HG03060 (cell line): ENCODE data around the gene TTC1.
"Not testable (repeated sequence)": the region's sequence is repeated elsewhere in the genome, so short reads cannot be mapped to it uniquely, and the experiment has no call there.

Experiments
- ATAC-seq: cut with Tn5 transposase; IDR thresholded peaks from one replicate; pipeline ENCODE4 v1.9.1; 2021; ENCODE audit warnings: low read depth, moderate number of reproducible peaks; ENCODE audit not compliant: unreplicated experiment

TTC1 gene

DNA sequence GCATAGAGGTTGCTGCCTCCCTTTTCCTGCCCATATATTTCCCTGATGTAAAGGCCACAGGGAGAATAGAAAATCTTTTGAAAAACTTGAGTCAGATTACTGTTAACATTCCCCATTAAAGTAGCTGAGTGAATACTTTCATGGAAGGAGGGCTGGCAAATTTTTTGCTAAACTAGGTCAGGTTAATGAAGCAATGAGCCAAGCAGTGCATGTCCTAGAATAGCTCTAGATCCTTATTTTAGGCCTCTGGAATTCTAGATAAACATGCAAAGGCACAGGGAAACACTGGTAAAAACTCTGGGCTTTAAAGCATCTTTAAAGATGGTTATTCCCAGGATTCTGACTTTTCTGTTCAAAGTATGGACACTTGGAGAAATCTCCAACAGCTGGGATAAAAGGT, 27.9 kb downstream of the TTC1 start:
- ATAC-seq = no peak

DNA sequence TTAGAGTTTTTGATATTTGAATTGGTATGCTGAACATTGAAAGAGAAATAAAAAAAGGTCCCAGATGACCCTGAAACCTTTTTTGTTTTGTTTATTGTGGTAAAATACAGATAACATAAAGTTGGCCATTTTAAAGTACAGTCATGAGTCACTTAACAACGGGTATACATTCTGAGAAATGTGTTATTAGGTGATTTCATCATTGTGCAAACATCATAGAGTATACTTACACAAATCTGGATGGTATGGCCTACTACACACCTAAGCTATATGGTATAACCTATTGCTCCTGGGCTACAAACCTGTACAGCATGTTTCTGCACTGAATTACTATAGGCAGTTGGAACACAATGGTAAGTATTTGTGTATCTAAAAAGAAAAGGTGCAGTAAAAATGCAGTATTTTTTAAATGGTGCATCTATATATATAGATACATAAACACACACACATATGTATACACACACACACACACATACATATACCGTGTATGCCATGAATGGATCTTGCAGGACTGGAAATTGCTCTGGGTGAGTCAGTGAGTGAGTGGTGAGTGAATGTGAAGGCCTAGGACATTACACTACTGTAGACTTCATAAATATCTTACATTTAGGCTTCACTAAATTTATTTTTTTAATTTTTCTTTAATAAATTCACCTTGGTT, 31.0 kb downstream of the TTC1 start:
- ATAC-seq = no peak

DNA sequence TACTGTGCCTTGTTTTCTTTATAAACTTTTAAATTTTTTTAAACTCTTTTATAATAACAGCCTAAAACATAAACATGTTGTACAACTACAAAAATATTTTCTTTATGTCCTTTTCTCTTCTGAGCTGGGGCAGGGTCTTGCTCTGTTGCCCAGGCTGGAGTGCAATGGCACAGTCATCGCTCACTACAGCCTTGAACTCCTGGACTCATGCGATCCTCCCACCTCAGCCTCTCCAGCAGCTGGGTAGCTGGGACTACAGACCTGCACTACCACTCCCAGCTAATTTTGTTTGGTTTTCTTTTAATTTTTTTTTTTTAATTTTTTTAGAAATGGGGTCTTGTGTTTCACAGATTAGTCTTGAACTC, 31.5 kb downstream of the TTC1 start:
- ATAC-seq = no peak

DNA sequence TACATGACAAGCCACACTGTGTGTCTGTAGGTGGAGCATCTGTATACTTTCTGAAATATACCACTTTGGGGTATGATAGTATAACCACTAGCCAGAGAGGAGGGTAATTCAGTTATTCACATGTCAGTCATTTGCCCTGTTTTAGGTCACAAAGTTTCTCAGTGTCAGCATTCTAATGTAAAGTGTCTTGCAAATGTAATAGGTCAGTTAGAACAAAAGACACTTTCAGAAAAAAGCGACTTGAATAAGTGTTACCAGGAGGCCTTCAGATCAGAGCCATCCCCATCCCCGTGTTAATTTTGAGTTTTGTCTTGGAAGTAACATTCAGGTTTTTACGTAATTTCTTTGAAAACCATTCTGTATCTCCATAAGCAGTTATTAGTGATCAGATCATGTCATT, 33.7 kb downstream of the TTC1 start:
- no peak for ATAC-seq

- no peak for ATAC-seq
These were observed 35.5 kb downstream of the TTC1 start for GRCh38 chr5:160044391-160044804.

DNA sequence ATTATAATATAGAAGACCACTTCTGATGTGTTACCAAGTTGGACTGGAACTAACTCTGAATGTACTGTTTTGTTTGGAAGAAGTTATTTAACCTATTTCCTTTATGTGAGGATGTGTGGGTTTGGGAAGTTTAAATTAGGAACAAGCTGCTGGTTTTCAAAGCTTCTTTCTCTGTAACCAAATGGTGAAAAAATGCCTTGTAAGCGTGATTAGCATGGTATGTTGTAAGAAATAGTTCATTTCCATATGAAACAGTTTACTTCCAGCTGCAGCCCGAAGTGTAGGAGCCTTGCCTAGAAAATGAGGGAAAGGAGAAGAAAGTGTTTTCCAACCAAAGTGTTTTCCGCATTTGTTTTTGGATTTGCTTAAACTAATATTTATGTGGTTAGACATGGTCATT, 36.0 kb downstream of the TTC1 start:
- no peak for ATAC-seq

DNA sequence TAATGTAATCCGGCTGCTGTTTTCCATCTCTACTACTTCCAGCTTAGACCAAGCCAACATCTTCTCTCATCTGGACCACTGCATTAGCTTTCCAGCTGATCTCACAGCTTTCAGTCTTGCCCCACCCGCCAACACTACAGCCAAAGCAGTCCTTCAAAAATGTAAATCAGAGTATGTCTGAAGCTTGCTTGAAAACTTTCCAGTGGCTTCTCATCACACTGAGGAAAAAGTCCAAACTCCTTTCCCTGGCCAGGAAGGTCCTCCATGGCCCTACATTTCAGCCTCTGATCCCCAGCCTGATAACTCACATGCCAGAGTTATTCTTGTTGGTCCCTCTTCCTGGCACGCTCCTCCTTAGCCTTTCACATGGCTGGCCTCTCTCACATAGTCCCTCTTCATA, 38.5 kb downstream of the TTC1 start:
- ATAC-seq = no peak

DNA sequence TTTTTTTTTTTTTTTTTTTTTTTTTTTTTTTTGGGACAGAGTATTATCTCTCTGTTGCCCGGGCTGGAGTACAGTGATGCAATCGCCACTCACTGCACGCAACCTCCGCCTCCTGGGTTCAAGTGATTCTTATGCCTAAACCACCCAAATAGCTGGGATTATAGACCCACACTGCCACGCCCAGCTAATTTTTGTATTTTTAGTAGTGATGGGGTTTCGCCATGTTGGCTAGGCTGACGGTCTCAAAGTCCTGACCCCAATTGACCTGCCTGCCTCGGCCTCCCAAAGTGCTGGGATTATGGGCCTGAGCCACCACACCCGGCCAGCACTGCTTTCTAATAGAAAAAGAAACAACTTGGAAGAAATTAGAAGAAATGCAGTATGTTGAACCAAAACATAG, 39.2 kb downstream of the TTC1 start:
- no peak for ATAC-seq

- ATAC-seq = no peak
These were observed 40.2 kb downstream of the TTC1 start for GRCh38 chr5:160049099-160049498.

DNA sequence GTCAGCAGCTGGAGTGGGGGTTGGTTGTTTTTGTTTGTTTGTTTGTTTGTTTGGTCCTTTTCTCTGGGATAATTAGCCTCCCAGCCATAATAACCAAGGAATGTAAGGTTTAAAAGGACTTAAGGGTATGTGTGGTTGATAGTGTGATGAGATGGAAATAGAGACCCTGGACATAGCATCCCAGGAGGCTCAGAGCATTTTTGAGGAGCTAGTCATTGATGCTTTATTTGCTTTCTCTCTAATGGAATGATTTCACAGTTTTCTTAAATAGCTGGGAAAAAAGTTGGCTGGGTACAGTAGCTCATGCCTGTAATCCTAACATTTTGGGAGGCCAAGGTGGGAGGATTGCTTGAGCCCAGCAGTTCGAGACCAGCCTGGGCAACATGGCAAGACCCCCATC, 45.1 kb downstream of the TTC1 start:
- ATAC-seq = no peak

GRCh38 chr5:160054831-160055230, 45.9 kb downstream of the TTC1 start:
- ATAC-seq = no peak

GRCh38 chr5:160057256-160057655, 48.3 kb downstream of the TTC1 start:
- no peak for ATAC-seq

DNA sequence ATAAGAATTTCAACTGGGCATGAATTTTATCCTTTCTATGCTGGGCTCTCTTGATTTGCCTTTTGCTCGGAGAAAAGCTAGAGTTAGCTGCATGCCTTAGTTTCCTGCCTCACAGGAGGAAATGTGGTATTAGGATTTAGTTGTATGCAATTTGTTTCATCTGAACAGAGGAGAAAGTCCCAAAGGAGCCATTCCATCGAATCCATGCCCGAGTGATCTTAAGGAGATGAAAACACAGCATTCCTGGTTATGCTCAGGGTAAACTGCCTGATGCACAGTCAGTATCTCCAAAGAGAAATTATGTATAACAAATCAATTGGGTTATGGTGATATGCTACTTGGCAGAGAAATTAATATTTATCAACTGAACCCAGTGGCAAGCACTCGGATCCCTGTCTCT, 51.1 kb downstream of the TTC1 start:
- ATAC-seq = no peak

GRCh38 chr5:160061770-160062169, 52.8 kb downstream of the TTC1 start:
- ATAC-seq = no peak

GRCh38 chr5:160064417-160064810, 55.5 kb downstream of the TTC1 start:
- no peak for ATAC-seq

- ATAC-seq = no peak
These were observed 56.2 kb downstream of the TTC1 start for GRCh38 chr5:160064995-160065614.

GRCh38 chr5:160069120-160069519, 60.2 kb downstream of the TTC1 start:
- ATAC-seq = not testable (repeated sequence)

- no peak for ATAC-seq
These were observed 62.6 kb downstream of the TTC1 start for GRCh38 chr5:160071516-160071915.

DNA sequence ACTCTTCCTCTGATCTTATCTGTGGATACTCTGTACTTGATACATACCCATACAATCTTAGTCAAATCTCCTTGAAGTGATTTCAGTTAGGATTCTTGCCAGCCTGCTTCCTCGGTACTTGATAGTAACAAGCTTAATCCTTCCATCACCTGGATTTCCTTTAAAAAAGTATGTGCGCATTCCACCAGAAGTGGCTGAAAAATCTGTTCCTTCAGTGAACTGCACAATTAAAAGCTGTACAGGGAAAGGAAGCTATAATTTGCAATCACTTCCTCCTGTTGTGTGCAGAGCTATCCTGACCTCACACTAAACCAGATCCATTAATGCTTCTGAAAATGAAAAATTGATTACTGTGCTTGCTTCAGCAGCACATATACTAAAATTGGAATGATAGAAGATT, 63.0 kb downstream of the TTC1 start:
- ATAC-seq = no peak

DNA sequence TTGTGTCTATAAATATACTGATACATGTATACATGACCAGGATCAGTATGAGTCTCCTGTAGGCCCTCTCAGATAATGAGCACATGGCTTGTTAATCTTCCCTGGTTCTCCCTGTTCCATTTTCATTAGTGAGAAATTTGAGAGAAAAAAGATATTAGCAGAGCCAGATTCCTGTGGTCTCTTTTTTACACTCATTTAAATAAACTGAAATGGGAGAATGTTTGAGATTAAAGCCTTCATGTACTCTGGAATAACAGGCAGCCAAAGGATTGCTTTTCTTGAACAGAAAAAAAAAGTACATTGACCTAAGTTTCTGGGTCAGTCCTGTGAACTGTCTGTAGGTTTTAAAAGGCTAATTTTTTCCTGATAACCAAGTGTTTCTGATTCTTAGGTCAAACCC, 66.1 kb downstream of the TTC1 start:
- ATAC-seq = no peak

GRCh38 chr5:160076997-160077396, 68.1 kb downstream of the TTC1 start:
- ATAC-seq = no peak

DNA sequence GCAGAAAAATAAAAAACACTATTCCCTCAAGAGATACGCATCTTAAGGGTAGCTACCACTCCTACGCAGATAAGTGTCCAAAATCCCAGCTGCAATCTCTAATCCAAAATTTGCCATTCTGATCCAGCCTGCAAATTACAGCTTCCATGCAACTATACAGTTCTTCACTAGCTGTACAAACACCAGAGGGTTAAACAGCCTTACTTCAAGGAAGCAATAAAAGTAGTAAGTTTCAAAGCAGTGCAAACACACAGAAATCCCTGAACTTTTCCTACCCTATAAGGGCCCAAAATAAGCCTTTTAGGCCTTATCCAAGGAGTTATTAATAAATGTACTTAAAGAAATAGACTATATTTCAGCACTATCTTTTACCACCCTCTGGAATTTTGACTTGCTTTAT, 70.8 kb downstream of the TTC1 start:
- no peak for ATAC-seq

GRCh38 chr5:160081495-160081894, 72.6 kb downstream of the TTC1 start:
- ATAC-seq = no peak
